ENCODE measurements around the gene COL6A5. TPM values are rescaled to one million over a fixed set of nuclear protein-coding genes. Genes with fewer than 3 reads are reported as not detected.

The COL6A5 gene
- total and polyA plus RNA-seq, 10 of the 15 experiments (the other 5 are each of a cell fraction or from before 2014, with no cell fraction given), result 0.04 to 0.11 TPM; not detected in 8

GRCh38 chr3:130377960-130378676 lies 32.6 kb downstream of the COL6A5 start:
- Histone ChIP-seq H3K9ac (ENCODE audit: control insufficient read depth, insufficient read depth, low read length) (no peak overlapping the region), H3K79me2 (ENCODE audit: control insufficient read depth, insufficient read depth, low read length) (no peaks in the 10 kb centered on the region), H3K4me3 (no peak overlapping the region), H3K4me1 (ENCODE audit: control insufficient read depth, insufficient read depth, low read length) (no peaks in the 10 kb centered on the region), H3K36me3 (ENCODE audit: control insufficient read depth in 2 of 2, insufficient read depth in 2 of 2, low read length in 1 of 2) (no peaks in the 10 kb centered on the region), H3K27me3 (replicated peaks in 1 of 2; ENCODE audit: control insufficient read depth in 2 of 2, insufficient read depth in 2 of 2, low read length in 1 of 2) (no peaks in the 10 kb centered on the region), H3K4me2 (ENCODE audit: control insufficient read depth, insufficient read depth) (no peak overlapping the region), H3K9me3 (replicated peaks; ENCODE audit: control insufficient read depth, insufficient read depth, low read length) (no peaks in the 10 kb centered on the region), H4K20me1 (ENCODE audit: control insufficient read depth, insufficient read depth) (no peaks in the 10 kb centered on the region), H3K27ac (ENCODE audit: control insufficient read depth, insufficient read depth) (no peak overlapping the region), H2AFZ (ENCODE audit: control insufficient read depth, low read depth, low read length) (no peak overlapping the region)
- peak; percentile 64 for TF ChIP-seq SPI1 (IDR thresholded peaks at IDR 0.05; ENCODE audit: borderline replicate concordance, insufficient read depth, low read depth, low read length)
- no peak for TF ChIP-seq BCLAF1 (IDR thresholded peaks at IDR 0.05)
- TF ChIP-seq POLR2AphosphoS5 (IDR thresholded peaks at IDR 0.05; ENCODE audit: low read length), result no peak
- TF ChIP-seq RCOR1 (conservative IDR thresholded peaks at IDR 0.05; ENCODE audit: low read depth, low read length), result no peak
- TF ChIP-seq NFIC (IDR thresholded peaks at IDR 0.05; ENCODE audit: low read depth, low read length), result no peak
- no peak for TF ChIP-seq HCFC1 (IDR thresholded peaks at IDR 0.05; ENCODE audit: low read length)
- intact Hi-C loops (cut with micrococcal nuclease; ENCODE audit: unreplicated experiment) (no loop called here), in situ Hi-C loops (cut with MboI) (no loop called here)
- no peak for FAIRE-seq
- no peak for DNase-seq (ENCODE audit: low read depth, low spot score)
- 0% methylated on average over 1 of the region's 1 CpG for WGBS (ENCODE audit: insufficient coverage, insufficient replicate concordance, low lambda C conversion rate, missing lambda C conversion rate)
- ATAC-seq, result no peak
- SMC1A ChIA-PET (ENCODE audit: uncharacterized antibody, unreplicated experiment), result no interaction called here
- BruUV-seq (replicated peaks), result no TSS peak
- CTCF ChIA-PET, result no interaction called here
- RAD21 ChIA-PET (ENCODE audit: unreplicated experiment), result no interaction called here
- POLR2A ChIA-PET, result no interaction called here

All from GM12878 (cell line).